HepG2 (cell line): ENCODE results near the gene FMNL2. TPM values are rescaled to one million over a fixed set of nuclear protein-coding genes. Genes with fewer than 3 reads are reported as not detected.

Experiments
- ATAC-seq: fragments of 200-7000 bp; cut with Tn5 transposase; 3 replicates; pipeline ENCODE4 v1.9.1; 2020; ENCODE audit warnings: mild to moderate bottlenecking, moderate library complexity
- BruUV-seq: library from RNA; stranded (reverse); fragments of 400-500 nt; replicated peaks from 2 replicates; lab custom pipeline; 2021; lab: Mats Ljungman, UMichigan
- CTCF ChIA-PET: fragments of 300-600 bp; formaldehyde crosslinking; extraction: SDS; loops from one replicate; lab custom pipeline; 2021; ENCODE audit warnings: low total read pairs, inconsistent platforms, low intra/inter-chr PET ratio; lab: Yijun Ruan, JAX
- POLR2A ChIA-PET: fragments of 350-600 bp; sonication (Branson Sonifier 250); formaldehyde crosslinking; loops from one replicate; lab custom pipeline; 2020; ENCODE audit warnings: antibody characterized with exemption, inconsistent platforms; lab: Yijun Ruan, JAX
- DNase-seq: peaks from one replicate; pipeline ENCODE4 v3.0.0-alpha.2; 2015; ENCODE audit warnings: low spot score
- FAIRE-seq: peaks from 3 replicates; lab custom pipeline; 2011; peaks lifted over from hg19 to GRCh38; lab: Jason Lieb, UNC
- H2AFZ ChIP-seq: one replicate; pipeline ENCODE4 v1.6.1; 2011; ENCODE audit warnings: low read length, inconsistent platforms
- H3K27ac ChIP-seq: fragments of 300-600 bp; 3 replicates; pipeline ENCODE4 v1.8.0; 2011; ENCODE audit warnings: mixed run types, mild to moderate bottlenecking, mixed read lengths, low read length, inconsistent platforms; ENCODE audit not compliant: insufficient read depth; ENCODE audit errors: extremely low read length
- H3K27me3 ChIP-seq, 2 experiments: fragments of 200-600 bp in 1 of 2; 2 replicates in 1 of 2; 3 replicates in 1 of 2; pipeline versions ENCODE4 v1.6.0 to v1.8.0; 2011; ENCODE audit warnings: low read length in 2 of 2, mild to moderate bottlenecking in 2 of 2, moderate library complexity in 2 of 2, inconsistent platforms in 1 of 2; ENCODE audit not compliant: insufficient read depth in 2 of 2, control insufficient read depth in 1 of 2
- H3K36me3 ChIP-seq, 2 experiments: fragments of 200-600 bp in 1 of 2; replicated peaks in 1 of 2; 2 replicates in 1 of 2; 3 replicates in 1 of 2; pipeline versions ENCODE4 v1.5.1 to v1.8.0; 2011; ENCODE audit warnings: low read length in 2 of 2, inconsistent platforms in 1 of 2; ENCODE audit not compliant: insufficient read depth in 2 of 2, control insufficient read depth in 1 of 2
- H3K4me1 ChIP-seq: 2 replicates; pipeline ENCODE4 v1.5.1; 2012; ENCODE audit warnings: low read length, inconsistent platforms; ENCODE audit not compliant: insufficient read depth
- H3K4me2 ChIP-seq: 2 replicates; pipeline ENCODE4 v1.6.0; 2011; ENCODE audit warnings: low read depth, low read length, inconsistent platforms
- H3K4me3 ChIP-seq, 3 experiments: fragments of 200-600 bp in 1 of 3; sonication (generic), shearing (Covaris generic) in 1 of 3; replicated peaks in 1 of 3; 2 replicates each; pipeline ENCODE4 v1.5.1; 2011 to 2016; ENCODE audit warnings: low read length in 3 of 3, inconsistent platforms in 2 of 3, low read depth in 2 of 3, mild to moderate bottlenecking in 2 of 3, control low read depth in 1 of 3, mixed read lengths in 1 of 3; ENCODE audit not compliant: insufficient read depth in 1 of 3
- H3K79me2 ChIP-seq: one replicate; pipeline ENCODE4 v1.6.1; 2011; ENCODE audit warnings: low read length, inconsistent platforms; ENCODE audit not compliant: insufficient read depth
- H3K9ac ChIP-seq: 2 replicates; pipeline ENCODE4 v1.6.0; 2011; ENCODE audit warnings: mild to moderate bottlenecking, low read depth, low read length, inconsistent platforms; ENCODE audit not compliant: insufficient read depth
- H3K9me3 ChIP-seq: 2 replicates; pipeline ENCODE4 v1.5.1; 2012; ENCODE audit warnings: mild to moderate bottlenecking, low read length
- H4K20me1 ChIP-seq: 2 replicates; pipeline ENCODE4 v1.6.0; 2011; ENCODE audit warnings: inconsistent platforms, mild to moderate bottlenecking, low read length, moderate library complexity; ENCODE audit not compliant: insufficient read depth
- ATF2 ChIP-seq: sonication (generic); formaldehyde crosslinking; IDR thresholded peaks from 2 replicates; pipeline ENCODE4 v1.4.0; 2020; ENCODE audit warnings: missing genetic modification reagents
- CCDC6 ChIP-seq: sonication (generic); formaldehyde crosslinking; IDR thresholded peaks from 2 replicates; pipeline ENCODE4 v1.8.1; 2022; ENCODE audit warnings: mild to moderate bottlenecking, missing genetic modification reagents, moderate library complexity
- ERF ChIP-seq: IDR thresholded peaks from 2 replicates; pipeline ENCODE4 v1.6.1; 2018; ENCODE audit warnings: missing biosample characterization, missing genetic modification reagents
- FOXA3 ChIP-seq: IDR thresholded peaks from 2 replicates; pipeline ENCODE4 v1.6.1; 2016; ENCODE audit warnings: missing genetic modification reagents, missing compliant biosample characterization
- GABPA ChIP-seq, 2 experiments: IDR thresholded peaks; 2 replicates each; pipeline ENCODE4 v1.6.1; 2011 to 2016; ENCODE audit warnings: low read depth in 2 of 2, low read length in 1 of 2, missing biosample characterization in 1 of 2, missing genetic modification characterization in 1 of 2
- GATAD2A ChIP-seq: IDR thresholded peaks from 2 replicates; pipeline ENCODE4 v1.6.1; 2016
- IRF9 ChIP-seq: sonication (generic); formaldehyde crosslinking; IDR thresholded peaks from 2 replicates; pipeline ENCODE4 v1.8.0; 2022; ENCODE audit warnings: missing genetic modification reagents, mild to moderate bottlenecking, borderline replicate concordance
- MLXIP ChIP-seq: sonication (generic); formaldehyde crosslinking; IDR thresholded peaks from 2 replicates; pipeline ENCODE4 v1.9.0; 2021; ENCODE audit warnings: missing genetic modification reagents, borderline replicate concordance
- MTA3 ChIP-seq: sonication (generic); formaldehyde crosslinking; IDR thresholded peaks from 2 replicates; pipeline ENCODE4 v1.4.0; 2020; ENCODE audit warnings: missing genetic modification reagents
- PREB ChIP-seq: sonication (generic); formaldehyde crosslinking; IDR thresholded peaks from 2 replicates; pipeline ENCODE4 v1.4.0; 2020; ENCODE audit warnings: missing genetic modification reagents
- RARA ChIP-seq: IDR thresholded peaks from 2 replicates; pipeline ENCODE4 v1.6.1; 2016; ENCODE audit warnings: missing genetic modification reagents, missing compliant biosample characterization
- RXRB ChIP-seq: IDR thresholded peaks from 2 replicates; pipeline ENCODE4 v1.6.1; 2016; ENCODE audit warnings: borderline replicate concordance, missing genetic modification reagents, missing compliant biosample characterization
- SNAPC5 ChIP-seq: sonication (generic); formaldehyde crosslinking; IDR thresholded peaks from 2 replicates; pipeline ENCODE4 v1.8.1; 2023; ENCODE audit warnings: mild to moderate bottlenecking, missing genetic modification reagents, borderline replicate concordance
- SP4 ChIP-seq: sonication (generic); formaldehyde crosslinking; IDR thresholded peaks from 2 replicates; pipeline ENCODE4 v1.8.1; 2023; ENCODE audit warnings: mild to moderate bottlenecking, missing genetic modification reagents
- XBP1 ChIP-seq: sonication (generic); formaldehyde crosslinking; IDR thresholded peaks from 2 replicates; pipeline ENCODE4 v1.5.0; 2020; ENCODE audit warnings: missing genetic modification reagents
- ZBTB7B ChIP-seq: sonication (generic); formaldehyde crosslinking; IDR thresholded peaks from 2 replicates; pipeline ENCODE4 v1.4.0; 2020; ENCODE audit warnings: missing genetic modification reagents
- ZNF292 ChIP-seq: sonication (generic); formaldehyde crosslinking; IDR thresholded peaks from 2 replicates; pipeline ENCODE4 v1.8.1; 2022; ENCODE audit warnings: mild to moderate bottlenecking, low read depth, missing genetic modification reagents, borderline replicate concordance
- ZNF616 ChIP-seq: sonication (generic); formaldehyde crosslinking; IDR thresholded peaks from 2 replicates; pipeline ENCODE4 v1.5.0; 2020; ENCODE audit warnings: low read depth, mild to moderate bottlenecking, missing genetic modification reagents
- ZNF788 ChIP-seq: sonication (generic); formaldehyde crosslinking; IDR thresholded peaks from 2 replicates; pipeline ENCODE4 v1.5.0; 2020; ENCODE audit warnings: mild to moderate bottlenecking, missing genetic modification reagents, borderline replicate concordance
- WGBS: methylation state at CpG from one replicate; pipeline ENCODE4 v1.1.6; 2017; ENCODE audit warnings: low lambda C conversion rate; 5-methylcytosine and 5-hydroxymethylcytosine counted together
- in situ Hi-C: cut with HindIII; loops from 2 replicates; pipeline ENCODE4 v1.10.0; 2017; ENCODE audit warnings: low pct_unique_long_range_greater_than_20kb; ENCODE audit not compliant: extremely low pct_ligation_motif_present
- intact Hi-C: fragments of 100-400 bp; cut with micrococcal nuclease; formaldehyde crosslinking; loops from one replicate; pipeline ENCODE4 v1.10.0; 2022; ENCODE audit not compliant: unreplicated experiment
- polyA plus RNA-seq, 8 experiments: library from polyadenylated mRNA; depleted of rRNA in 3 of 8; stranded (reverse) in 7 of 8; unstranded in 1 of 8; fragments of >200 nt; fragmentation: Illumina TruSeq in 4 of 8; extraction: Trizol in 4 of 8; gene quantifications; 2 replicates each; pipeline versions ENCODE4 v1.2.1 to v1.2.3, GENCODE V29; 2011 to 2016; ENCODE audit warnings: low read depth in 4 of 8, missing spikeins in 1 of 8, mixed read lengths in 1 of 8; ENCODE audit not compliant: insufficient read depth in 1 of 8
- total RNA-seq, 5 experiments: library from RNA; depleted of rRNA; stranded (reverse); fragments of >200 nt; fragmentation: Illumina TruSeq; extraction: Trizol; gene quantifications; 2 replicates each; pipeline ENCODE4 v1.2.3, GENCODE V29; 2016; ENCODE audit warnings: low read depth in 1 of 5

FMNL2 gene
- total and polyA plus RNA-seq, 2 of the 13 experiments (the other 11 are each of a cell fraction or from before 2014, with no cell fraction given): 66.5 to 67.7 TPM

- Histone ChIP-seq H2AFZ (no peak overlapping the region), H3K4me1 (peaks cover 89% of the 10 kb centered on the region), H3K79me2 (peaks cover 91% of the 10 kb centered on the region), H3K4me3 (peak overlapping the region in 2 of 3 experiments; percentile 1 to 15; a peak in 1 of 6 replicates), H3K9me3 (no peaks in the 10 kb centered on the region), H3K27ac (peak overlapping the region; percentile 56), H3K9ac (peak overlapping the region; percentile 25; the same call in 1 of the 2 replicates), H3K4me2 (peak overlapping the region; percentile 64), H3K36me3 (peaks cover 1 to 11% of the 10 kb centered on the region in 2 experiments; a peak in 3 of 5 replicates), H3K27me3 (no peaks in the 10 kb centered on the region), H4K20me1 (peaks cover 20% of the 10 kb centered on the region)
- in situ Hi-C loops (no loop called here), intact Hi-C loops (no loop called here)
- WGBS: 0% methylated on average over 2 of the region's 2 CpGs
- ChIA-PET POLR2A (interaction anchor here (1.0 to 1.4 kb wide), 3 partner anchors 11 to 55 kb away, joined by 3 to 4 read pairs (median 3); no protein-coding TSS in a partner anchor), CTCF (no interaction called here)
- DNase-seq (peak; percentile 74), ATAC-seq (peak; percentile 86), FAIRE-seq (no peak)
- TSS peak; percentile 46 for BruUV-seq
- TF ChIP-seq CCDC6: 0 out of 2 replicates have a peak, but pooled peaks have one; percentile 48
- TF ChIP-seq ZBTB7B (CRISPR knock-in tag): peak; percentile 47; the same call in 1 of the 2 replicates
- TF ChIP-seq RXRB (CRISPR knock-in tag): peak; percentile 27; the same call in 1 of the 2 replicates
- TF ChIP-seq FOXA3 (CRISPR knock-in tag): peak; percentile 41; the same call in 1 of the 2 replicates
- TF ChIP-seq MTA3 (CRISPR knock-in tag): no peak
- no peak for TF ChIP-seq XBP1 (CRISPR knock-in tag)
- no peak for TF ChIP-seq PREB (CRISPR knock-in tag)
- TF ChIP-seq ERF (CRISPR knock-in tag): peak; percentile 42; the same call in 1 of the 2 replicates
- TF ChIP-seq ZNF788 (CRISPR knock-in tag): no peak
- no peak for TF ChIP-seq ZNF616 (CRISPR knock-in tag)
- TF ChIP-seq ATF2: no peak
- TF ChIP-seq GATAD2A (CRISPR knock-in tag): peak; percentile 79
- TF ChIP-seq RARA (CRISPR knock-in tag): peak; percentile 58
- no peak for TF ChIP-seq SP4
- TF ChIP-seq GABPA (IDR thresholded peaks at IDR 0.05; ENCODE audit: low read depth, low read length): no peak
- no peak for TF ChIP-seq GABPA (CRISPR knock-in tag; IDR thresholded peaks at IDR 0.05; ENCODE audit: low read depth)
- 0 out of 2 replicates have a peak, but pooled peaks have one; percentile 20 for TF ChIP-seq ZNF292 (CRISPR knock-in tag)
- no peak for TF ChIP-seq MLXIP (CRISPR knock-in tag)
- TF ChIP-seq IRF9 (CRISPR knock-in tag): no peak
- no peak for TF ChIP-seq SNAPC5 (CRISPR knock-in tag)
Observed at GRCh38 chr2:152355409-152355831, 20.4 kb downstream of the FMNL2 start.
